Mesenchymal stem cell (in vitro differentiated cells and primary cell): ENCODE data around the gene GRIK2.

Source experiments
- DNase-seq: peaks from one replicate; pipeline ENCODE4 v3.0.0-alpha.2; 2013
- H2AFZ ChIP-seq: one replicate; pipeline ENCODE4 v1.6.1; 2013; ENCODE audit warnings: low read depth, mild to moderate bottlenecking, control low read depth, inconsistent platforms, low read length, moderate library complexity
- H2AK5ac ChIP-seq: 2 replicates; pipeline ENCODE4 v1.6.1; 2013; ENCODE audit warnings: low read length, moderate library complexity, mild to moderate bottlenecking, inconsistent platforms; ENCODE audit not compliant: severe bottlenecking
- H2BK120ac ChIP-seq: one replicate; pipeline ENCODE4 v1.6.1; 2013; ENCODE audit warnings: low read depth, mild to moderate bottlenecking, inconsistent platforms, low read length, moderate library complexity
- H2BK12ac ChIP-seq, 2 experiments: one replicate each; pipeline ENCODE4 v1.6.1; 2013; ENCODE audit warnings: inconsistent platforms in 2 of 2, low read length in 2 of 2, mild to moderate bottlenecking in 2 of 2, moderate library complexity in 2 of 2, control low read depth in 1 of 2
- H2BK15ac ChIP-seq: one replicate; pipeline ENCODE4 v1.6.1; 2013; ENCODE audit warnings: mild to moderate bottlenecking, low read depth, inconsistent platforms; ENCODE audit not compliant: poor library complexity, severe bottlenecking
- H2BK5ac ChIP-seq: 2 replicates; pipeline ENCODE4 v1.6.1; 2013; ENCODE audit warnings: low read depth, mild to moderate bottlenecking, low read length, control low read depth, inconsistent platforms; ENCODE audit not compliant: poor library complexity, severe bottlenecking
- H3K14ac ChIP-seq, 2 experiments: one replicate each; pipeline ENCODE4 v1.6.1; 2013; ENCODE audit warnings: inconsistent platforms in 2 of 2, low read length in 2 of 2, control low read depth in 1 of 2, mild to moderate bottlenecking in 1 of 2, moderate library complexity in 1 of 2
- H3K18ac ChIP-seq, 2 experiments: one replicate each; pipeline ENCODE4 v1.6.1; 2013; ENCODE audit warnings: inconsistent platforms in 2 of 2, low read length in 2 of 2, control low read depth in 1 of 2, low read depth in 1 of 2, mild to moderate bottlenecking in 1 of 2
- H3K23ac ChIP-seq, 2 experiments: one replicate each; pipeline ENCODE4 v1.6.1; 2013; ENCODE audit warnings: inconsistent platforms in 2 of 2, low read length in 2 of 2, mild to moderate bottlenecking in 2 of 2, moderate library complexity in 2 of 2, control low read depth in 1 of 2
- H3K27ac ChIP-seq: 2 replicates; pipeline ENCODE4 v1.5.1; 2013; ENCODE audit warnings: mild to moderate bottlenecking, moderate library complexity, low read length, control low read depth, inconsistent platforms; ENCODE audit not compliant: poor library complexity, severe bottlenecking
- H3K27me3 ChIP-seq, 2 experiments: 2 replicates each; pipeline versions ENCODE4 v1.6.1 to v1.7.0; 2013; ENCODE audit warnings: low read length in 2 of 2, mild to moderate bottlenecking in 2 of 2, moderate library complexity in 2 of 2, control low read depth in 1 of 2, inconsistent platforms in 1 of 2; ENCODE audit not compliant: control insufficient read depth in 1 of 2, insufficient read depth in 1 of 2
- H3K36me3 ChIP-seq, 2 experiments: 2 replicates each; pipeline versions ENCODE4 v1.6.1 to v1.7.0; 2013; ENCODE audit warnings: low read length in 2 of 2, control low read depth in 1 of 2, inconsistent platforms in 1 of 2, low read depth in 1 of 2, mild to moderate bottlenecking in 1 of 2; ENCODE audit not compliant: insufficient read depth in 2 of 2, control insufficient read depth in 1 of 2
- H3K4ac ChIP-seq, 2 experiments: one replicate each; pipeline ENCODE4 v1.6.1; 2013; ENCODE audit warnings: inconsistent platforms in 2 of 2, low read length in 2 of 2, mild to moderate bottlenecking in 2 of 2, moderate library complexity in 2 of 2, control low read depth in 1 of 2, low read depth in 1 of 2
- H3K4me1 ChIP-seq: 2 replicates; pipeline ENCODE4 v1.6.1; 2013; ENCODE audit warnings: low read depth, low read length, control low read depth; ENCODE audit not compliant: control insufficient read depth, insufficient read depth
- H3K4me2 ChIP-seq: 2 replicates; pipeline ENCODE4 v1.6.1; 2013; ENCODE audit warnings: low read length, mild to moderate bottlenecking, inconsistent platforms; ENCODE audit not compliant: poor library complexity, severe bottlenecking
- H3K4me3 ChIP-seq, 2 experiments: 2 replicates each; pipeline versions ENCODE4 v1.5.1 to v1.7.0; 2013; ENCODE audit warnings: low read length in 2 of 2, mild to moderate bottlenecking in 2 of 2, control low read depth in 1 of 2, low read depth in 1 of 2; ENCODE audit not compliant: insufficient read depth in 1 of 2
- H3K79me1 ChIP-seq: replicated peaks from 2 replicates; pipeline ENCODE4 v1.6.1; 2013; ENCODE audit warnings: mild to moderate bottlenecking, control low read depth, low read length, inconsistent platforms; ENCODE audit not compliant: poor library complexity, severe bottlenecking
- H3K9ac ChIP-seq: 2 replicates; pipeline ENCODE4 v1.7.0; 2013; ENCODE audit warnings: mild to moderate bottlenecking, low read length, moderate library complexity
- H3K9me3 ChIP-seq: 2 replicates; pipeline ENCODE4 v1.7.0; 2013; ENCODE audit warnings: mild to moderate bottlenecking, low read length; ENCODE audit not compliant: control insufficient read depth
- H4K8ac ChIP-seq: one replicate; pipeline ENCODE4 v1.6.1; 2013; ENCODE audit warnings: inconsistent platforms, mild to moderate bottlenecking, low read length, moderate library complexity
- H4K91ac ChIP-seq: one replicate; pipeline ENCODE4 v1.6.1; 2013; ENCODE audit warnings: mild to moderate bottlenecking, low read length, inconsistent platforms
- WGBS: methylation state at CpG from one replicate; pipeline ENCODE4 v1.1.7; 2013; ENCODE audit warnings: mixed read lengths; 5-methylcytosine and 5-hydroxymethylcytosine counted together

GRIK2 gene

DNA sequence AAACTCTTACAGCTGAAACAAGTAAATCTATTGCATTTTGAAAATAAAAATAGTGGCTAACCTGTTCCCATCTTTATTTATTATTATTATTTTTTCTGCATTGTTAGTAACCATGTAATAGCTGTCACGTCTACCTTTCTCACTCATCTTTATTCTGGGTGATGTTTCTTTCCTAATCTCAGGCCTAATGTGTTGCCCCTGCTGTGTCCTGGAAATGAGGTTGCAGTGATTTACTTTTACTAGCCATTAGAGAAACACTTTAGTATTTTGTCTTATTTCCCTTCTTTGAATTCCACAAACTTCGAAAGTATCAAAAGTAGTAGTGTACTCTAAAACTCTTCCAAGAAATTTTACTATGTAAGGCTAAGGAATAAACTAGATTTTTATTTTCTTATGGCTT lies 546.9 kb downstream of the GRIK2 start:
- H2AFZ ChIP-seq = no peak overlapping the region
- no peak overlapping the region for H3K4me3 ChIP-seq
- DNase-seq = no peak
- H3K4me1 ChIP-seq = no peaks in the 10 kb centered on the region
- H2BK120ac ChIP-seq = no peak overlapping the region
- H3K4ac ChIP-seq = no peak overlapping the region
- H4K8ac ChIP-seq = no peak overlapping the region
- no peak overlapping the region for H3K14ac ChIP-seq
- no peak overlapping the region for H3K23ac ChIP-seq
- no CpG with 5 or more reads among the region's 2 CpGs for WGBS
- H3K4me2 ChIP-seq = no peak overlapping the region
- no peaks in the 10 kb centered on the region for H3K79me1 ChIP-seq
- no peak overlapping the region for H2BK12ac ChIP-seq
- no peak overlapping the region for H3K9ac ChIP-seq
- no peak overlapping the region for H2BK5ac ChIP-seq
- peaks cover 3% of the 10 kb centered on the region for H3K9me3 ChIP-seq
- no peak overlapping the region for H3K18ac ChIP-seq
- H3K27me3 ChIP-seq = no peaks in the 10 kb centered on the region
- no peaks in the 10 kb centered on the region for H3K36me3 ChIP-seq
- no peak overlapping the region for H2AK5ac ChIP-seq
- no peak overlapping the region for H2BK15ac ChIP-seq
- no peak overlapping the region for H3K27ac ChIP-seq
- no peak overlapping the region for H4K91ac ChIP-seq

- no peak for DNase-seq
- Histone ChIP-seq H4K91ac (no peak overlapping the region), H3K4me2 (no peak overlapping the region), H3K36me3 (no peaks in the 10 kb centered on the region), H2BK15ac (no peak overlapping the region), H3K27me3 (no peaks in the 10 kb centered on the region), H2BK5ac (no peak overlapping the region), H3K23ac (no peak overlapping the region), H3K14ac (no peak overlapping the region), H2BK120ac (no peak overlapping the region), H3K79me1 (no peaks in the 10 kb centered on the region), H3K9me3 (peaks cover 20% of the 10 kb centered on the region), H2BK12ac (no peak overlapping the region), H2AFZ (no peak overlapping the region), H3K4me1 (no peaks in the 10 kb centered on the region), H2AK5ac (no peak overlapping the region), H3K4ac (no peak overlapping the region), H4K8ac (no peak overlapping the region), H3K18ac (no peak overlapping the region), H3K27ac (no peak overlapping the region), H3K9ac (no peak overlapping the region), H3K4me3 (no peak overlapping the region)
- 100% methylated on average over 1 of the region's 2 CpGs for WGBS
These were observed 563.5 kb downstream of the GRIK2 start for GRCh38 chr6:101956961-101957360.

GRCh38 chr6:101961357-101961756 lies 567.8 kb downstream of the GRIK2 start:
- no peak overlapping the region for H3K4me3 ChIP-seq
- H3K14ac ChIP-seq = no peak overlapping the region
- no peak overlapping the region for H2BK15ac ChIP-seq
- no peak overlapping the region for H3K4ac ChIP-seq
- H3K4me2 ChIP-seq = no peak overlapping the region
- no peak overlapping the region for H2BK120ac ChIP-seq
- peaks cover 31% of the 10 kb centered on the region for H3K9me3 ChIP-seq
- no peak overlapping the region for H2BK12ac ChIP-seq
- H2AFZ ChIP-seq = no peak overlapping the region
- no peak overlapping the region for H4K8ac ChIP-seq
- H2BK5ac ChIP-seq = no peak overlapping the region
- H3K4me1 ChIP-seq = no peaks in the 10 kb centered on the region
- no peak overlapping the region for H3K27ac ChIP-seq
- WGBS = 94% methylated on average over 8 of the region's 8 CpGs
- no peak overlapping the region for H2AK5ac ChIP-seq
- DNase-seq = no peak
- no peak overlapping the region for H3K18ac ChIP-seq
- H3K36me3 ChIP-seq = no peaks in the 10 kb centered on the region
- no peak overlapping the region for H3K23ac ChIP-seq
- no peak overlapping the region for H3K9ac ChIP-seq
- H4K91ac ChIP-seq = no peak overlapping the region
- no peaks in the 10 kb centered on the region for H3K27me3 ChIP-seq
- no peaks in the 10 kb centered on the region for H3K79me1 ChIP-seq

DNA sequence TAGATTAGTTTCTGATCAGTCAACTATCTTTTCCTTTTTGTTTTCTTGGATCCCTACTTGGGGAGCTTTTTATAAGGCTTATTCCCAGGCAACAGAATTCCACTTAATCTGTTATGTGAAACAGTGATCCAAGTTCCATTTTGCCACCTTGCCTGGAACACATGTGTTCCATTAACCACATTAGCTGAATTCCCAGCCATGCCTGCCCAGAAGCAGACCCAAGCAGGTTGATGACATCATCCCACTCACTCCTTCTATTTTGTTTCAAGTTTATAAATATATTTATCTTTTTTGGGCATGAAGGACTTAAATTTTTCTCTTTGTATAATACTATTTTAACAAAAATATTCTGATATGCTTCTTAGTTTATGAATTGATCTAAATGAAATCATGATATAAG lies 587.4 kb downstream of the GRIK2 start:
- H2BK5ac ChIP-seq = no peak overlapping the region
- no peaks in the 10 kb centered on the region for H3K4me1 ChIP-seq
- H3K9me3 ChIP-seq = no peaks in the 10 kb centered on the region
- no peak overlapping the region for H3K4me3 ChIP-seq
- H3K36me3 ChIP-seq = no peaks in the 10 kb centered on the region
- H4K91ac ChIP-seq = no peak overlapping the region
- H3K79me1 ChIP-seq = no peaks in the 10 kb centered on the region
- H2AFZ ChIP-seq = no peak overlapping the region
- H2BK12ac ChIP-seq = no peak overlapping the region
- no peak overlapping the region for H3K18ac ChIP-seq
- no peak overlapping the region for H3K4ac ChIP-seq
- H3K27me3 ChIP-seq = no peaks in the 10 kb centered on the region
- H3K23ac ChIP-seq = no peak overlapping the region
- H2BK120ac ChIP-seq = no peak overlapping the region
- H3K9ac ChIP-seq = no peak overlapping the region
- no peak overlapping the region for H3K14ac ChIP-seq
- H4K8ac ChIP-seq = no peak overlapping the region
- DNase-seq = no peak
- H2BK15ac ChIP-seq = no peak overlapping the region
- H3K4me2 ChIP-seq = no peak overlapping the region
- no peak overlapping the region for H2AK5ac ChIP-seq
- H3K27ac ChIP-seq = no peak overlapping the region
